ENCODE data around the gene HIPK2. TPM values are rescaled to one million over a fixed set of nuclear protein-coding genes. Genes with fewer than 3 reads are reported as not detected.
"Not testable (repeated sequence)": the region's sequence is repeated elsewhere in the genome, so short reads cannot be mapped to it uniquely, and the experiment has no call there.

Gene HIPK2
- total RNA-seq, 1 experiment from 2014 or later = 35.2 TPM

GRCh38 chr7:139557857-139558581 is 219.8 kb downstream of the HIPK2 start:
- ChIA-PET CTCF (no interaction called here), POLR2A (ENCODE audit: unreplicated experiment) (no interaction called here)
- no peaks in the 10 kb centered on the region for H3K9me2 ChIP-seq (ENCODE audit: insufficient read depth)
- no peak overlapping the region for H3K4me3 ChIP-seq
- H3F3A ChIP-seq (ENCODE audit: insufficient read depth, low read depth) = no peaks in the 10 kb centered on the region
- H3K4me2 ChIP-seq = no peak overlapping the region
- DNase-seq = no peak
- TF ChIP-seq EZH2 (IDR thresholded peaks at IDR 0.05; ENCODE audit: low read depth) (no peak), CTCF (conservative IDR thresholded peaks at IDR 0.05) (no peak)
- H3K27ac ChIP-seq = no peak overlapping the region
- H3K27me3 ChIP-seq (ENCODE audit: insufficient read depth, low read depth) = no peaks in the 10 kb centered on the region
- intact Hi-C loops (cut with micrococcal nuclease; ENCODE audit: unreplicated experiment) = no loop called here
- no peak overlapping the region for H2AFZ ChIP-seq
- BruUV-seq (replicated peaks) = no TSS peak
- no peaks in the 10 kb centered on the region for H3K79me2 ChIP-seq (ENCODE audit: low read depth)
- H3K4me1 ChIP-seq (replicated peaks; ENCODE audit: insufficient read depth) = no peaks in the 10 kb centered on the region
- no peaks in the 10 kb centered on the region for H4K20me1 ChIP-seq (ENCODE audit: insufficient read depth)
- H3K9me3 ChIP-seq (ENCODE audit: insufficient read depth, low read depth) = no peaks in the 10 kb centered on the region
- H3K36me3 ChIP-seq (ENCODE audit: low read depth) = no peaks in the 10 kb centered on the region

GRCh38 chr7:139553991-139554700 is 223.7 kb downstream of the HIPK2 start:
- H3F3A ChIP-seq (ENCODE audit: insufficient read depth, low read depth); H3K4me3 ChIP-seq; H3K4me1 ChIP-seq (replicated peaks; ENCODE audit: insufficient read depth); H3K9me3 ChIP-seq (ENCODE audit: insufficient read depth, low read depth); H3K4me2 ChIP-seq; DNase-seq; H3K27me3 ChIP-seq (ENCODE audit: insufficient read depth, low read depth); POLR2A ChIA-PET (ENCODE audit: unreplicated experiment); BruUV-seq (replicated peaks); H3K9me2 ChIP-seq (ENCODE audit: insufficient read depth); H3K36me3 ChIP-seq (ENCODE audit: low read depth); H2AFZ ChIP-seq; H3K79me2 ChIP-seq (ENCODE audit: low read depth); intact Hi-C loops (cut with micrococcal nuclease; ENCODE audit: unreplicated experiment); H3K27ac ChIP-seq; H4K20me1 ChIP-seq (ENCODE audit: insufficient read depth): not testable (repeated sequence)
- CTCF ChIA-PET = interaction anchor here (0.6 kb wide), 1 partner anchor 568 kb away, joined by 5 read pairs; no protein-coding TSS in a partner anchor

- no TSS peak for BruUV-seq (replicated peaks)
- Histone ChIP-seq H3K9me3 (ENCODE audit: insufficient read depth, low read depth) (no peaks in the 10 kb centered on the region), H3K36me3 (ENCODE audit: low read depth) (no peaks in the 10 kb centered on the region), H3K79me2 (ENCODE audit: low read depth) (no peaks in the 10 kb centered on the region), H3K4me3 (no peak overlapping the region), H3K27me3 (ENCODE audit: insufficient read depth, low read depth) (no peaks in the 10 kb centered on the region), H3K4me1 (replicated peaks; ENCODE audit: insufficient read depth) (no peaks in the 10 kb centered on the region), H3K9me2 (ENCODE audit: insufficient read depth) (no peaks in the 10 kb centered on the region), H3F3A (ENCODE audit: insufficient read depth, low read depth) (no peaks in the 10 kb centered on the region), H2AFZ (no peak overlapping the region), H3K4me2 (no peak overlapping the region), H3K27ac (no peak overlapping the region), H4K20me1 (ENCODE audit: insufficient read depth) (no peaks in the 10 kb centered on the region)
- ChIA-PET POLR2A (ENCODE audit: unreplicated experiment) (no interaction called here), CTCF (no interaction called here)
- no peak for DNase-seq
- intact Hi-C loops (cut with micrococcal nuclease; ENCODE audit: unreplicated experiment) = no loop called here
- TF ChIP-seq CTCF (conservative IDR thresholded peaks at IDR 0.05) = no peak
- no peak for TF ChIP-seq EZH2 (IDR thresholded peaks at IDR 0.05; ENCODE audit: low read depth)
These were observed 229.3 kb downstream of the HIPK2 start for GRCh38 chr7:139548302-139549028.
